ENCODE data around the gene ALDH6A1.

Gene ALDH6A1

GRCh38 chr14:74034572-74034971 is 49.7 kb downstream of the ALDH6A1 start (continued):
- TF ChIP-seq, protein P1, sequence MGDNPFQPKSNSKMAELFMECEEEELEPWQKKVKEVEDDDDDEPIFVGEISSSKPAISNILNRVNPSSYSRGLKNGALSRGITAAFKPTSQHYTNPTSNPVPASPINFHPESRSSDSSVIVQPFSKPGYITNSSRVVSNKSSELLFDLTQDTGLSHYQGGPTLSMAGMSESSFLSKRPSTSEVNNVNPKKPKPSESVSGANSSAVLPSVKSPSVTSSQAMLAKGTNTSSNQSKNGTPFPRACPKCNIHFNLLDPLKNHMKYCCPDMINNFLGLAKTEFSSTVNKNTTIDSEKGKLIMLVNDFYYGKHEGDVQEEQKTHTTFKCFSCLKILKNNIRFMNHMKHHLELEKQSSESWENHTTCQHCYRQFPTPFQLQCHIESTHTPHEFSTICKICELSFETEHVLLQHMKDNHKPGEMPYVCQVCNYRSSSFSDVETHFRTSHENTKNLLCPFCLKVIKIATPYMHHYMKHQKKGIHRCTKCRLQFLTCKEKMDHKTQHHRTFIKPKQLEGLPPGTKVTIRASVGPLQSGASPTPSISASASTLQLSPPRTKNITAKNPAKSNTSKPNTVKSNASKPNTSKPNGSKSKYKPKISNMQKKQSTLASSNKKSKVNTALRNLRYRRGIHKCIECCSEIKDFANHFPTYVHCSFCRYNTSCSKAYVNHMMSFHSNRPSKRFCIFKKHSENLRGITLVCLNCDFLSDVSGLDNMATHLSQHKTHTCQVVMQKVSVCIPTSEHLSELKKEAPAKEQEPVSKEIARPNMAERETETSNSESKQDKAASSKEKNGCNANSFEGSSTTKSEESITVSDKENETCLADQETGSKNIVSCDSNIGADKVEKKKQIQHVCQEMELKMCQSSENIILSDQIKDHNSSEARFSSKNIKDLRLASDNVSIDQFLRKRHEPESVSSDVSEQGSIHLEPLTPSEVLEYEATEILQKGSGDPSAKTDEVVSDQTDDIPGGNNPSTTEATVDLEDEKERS (tag by site-specific recombination; IDR thresholded peaks at IDR 0.05) = no peak
- TF ChIP-seq ZNF121 (tag by site-specific recombination; IDR thresholded peaks at IDR 0.05) (no peak), ZNF747 (tag by site-specific recombination; IDR thresholded peaks at IDR 0.05) (no peak), ZNF629 (tag by site-specific recombination; IDR thresholded peaks at IDR 0.05) (no peak), ZNF16 (tag by site-specific recombination; IDR thresholded peaks at IDR 0.05; ENCODE audit: low read depth) (no peak)

DNA sequence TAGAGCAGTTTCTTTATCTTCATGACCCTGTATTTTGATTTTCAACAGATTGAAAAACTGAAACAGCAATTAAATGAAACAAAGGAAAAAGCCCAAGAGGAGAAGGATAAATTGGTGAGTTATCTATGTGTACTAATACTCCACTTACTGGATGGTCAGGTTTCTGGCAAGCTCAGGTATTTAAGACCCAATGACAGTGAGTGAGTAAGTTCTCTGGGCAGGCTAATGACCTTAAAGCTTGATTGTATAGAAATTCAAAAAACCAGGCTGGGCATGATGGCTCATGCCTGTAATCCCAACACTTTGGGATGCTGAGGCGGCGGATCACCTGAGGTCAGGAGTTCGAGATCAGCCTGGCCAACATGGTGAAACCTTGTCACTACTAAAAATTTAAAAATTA is 55.1 kb downstream of the ALDH6A1 start:
- Histone ChIP-seq H3K4me1 (ENCODE audit: control insufficient read depth, insufficient read depth, low read length) (no peaks in the 10 kb centered on the region), H3K9me3 (ENCODE audit: control insufficient read depth, insufficient read depth, low read depth, low read length) (no peaks in the 10 kb centered on the region), H3K27ac (ENCODE audit: extremely low read depth, low read depth, low read length) (no peak overlapping the region), H3K4me3 (ENCODE audit: low read depth, low read length) (no peak overlapping the region), H3K36me3 (ENCODE audit: control insufficient read depth in 2 of 2, insufficient read depth in 1 of 2, low read length in 2 of 2) (no peaks in the 10 kb centered on the region)
- ChIA-PET CTCF (interaction anchor here (0.7 kb wide), 1 partner anchor 16 kb away, joined by 3 read pairs; no protein-coding TSS in a partner anchor), POLR2A (no interaction called here)
- TF ChIP-seq ZNF529 (tag by site-specific recombination; IDR thresholded peaks at IDR 0.05; ENCODE audit: insufficient replicate concordance) (no peak), ZNF610 (tag by site-specific recombination; IDR thresholded peaks at IDR 0.05; ENCODE audit: borderline replicate concordance) (no peak), ZNF654 (tag by site-specific recombination; IDR thresholded peaks at IDR 0.05; ENCODE audit: low read depth) (no peak), INSM2 (tag by site-specific recombination; IDR thresholded peaks at IDR 0.05) (no peak), ZNF24 (tag by site-specific recombination; IDR thresholded peaks at IDR 0.05) (no peak), ZBTB1 (tag by site-specific recombination; IDR thresholded peaks at IDR 0.05) (no peak), ZFP37 (tag by site-specific recombination; IDR thresholded peaks at IDR 0.05) (no peak)
- TF ChIP-seq, protein P2, sequence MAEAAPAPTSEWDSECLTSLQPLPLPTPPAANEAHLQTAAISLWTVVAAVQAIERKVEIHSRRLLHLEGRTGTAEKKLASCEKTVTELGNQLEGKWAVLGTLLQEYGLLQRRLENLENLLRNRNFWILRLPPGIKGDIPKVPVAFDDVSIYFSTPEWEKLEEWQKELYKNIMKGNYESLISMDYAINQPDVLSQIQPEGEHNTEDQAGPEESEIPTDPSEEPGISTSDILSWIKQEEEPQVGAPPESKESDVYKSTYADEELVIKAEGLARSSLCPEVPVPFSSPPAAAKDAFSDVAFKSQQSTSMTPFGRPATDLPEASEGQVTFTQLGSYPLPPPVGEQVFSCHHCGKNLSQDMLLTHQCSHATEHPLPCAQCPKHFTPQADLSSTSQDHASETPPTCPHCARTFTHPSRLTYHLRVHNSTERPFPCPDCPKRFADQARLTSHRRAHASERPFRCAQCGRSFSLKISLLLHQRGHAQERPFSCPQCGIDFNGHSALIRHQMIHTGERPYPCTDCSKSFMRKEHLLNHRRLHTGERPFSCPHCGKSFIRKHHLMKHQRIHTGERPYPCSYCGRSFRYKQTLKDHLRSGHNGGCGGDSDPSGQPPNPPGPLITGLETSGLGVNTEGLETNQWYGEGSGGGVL (tag by site-specific recombination; IDR thresholded peaks at IDR 0.05) = no peak
- TF ChIP-seq, protein P3, sequence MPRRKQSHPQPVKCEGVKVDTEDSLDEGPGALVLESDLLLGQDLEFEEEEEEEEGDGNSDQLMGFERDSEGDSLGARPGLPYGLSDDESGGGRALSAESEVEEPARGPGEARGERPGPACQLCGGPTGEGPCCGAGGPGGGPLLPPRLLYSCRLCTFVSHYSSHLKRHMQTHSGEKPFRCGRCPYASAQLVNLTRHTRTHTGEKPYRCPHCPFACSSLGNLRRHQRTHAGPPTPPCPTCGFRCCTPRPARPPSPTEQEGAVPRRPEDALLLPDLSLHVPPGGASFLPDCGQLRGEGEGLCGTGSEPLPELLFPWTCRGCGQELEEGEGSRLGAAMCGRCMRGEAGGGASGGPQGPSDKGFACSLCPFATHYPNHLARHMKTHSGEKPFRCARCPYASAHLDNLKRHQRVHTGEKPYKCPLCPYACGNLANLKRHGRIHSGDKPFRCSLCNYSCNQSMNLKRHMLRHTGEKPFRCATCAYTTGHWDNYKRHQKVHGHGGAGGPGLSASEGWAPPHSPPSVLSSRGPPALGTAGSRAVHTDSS (tag by site-specific recombination; IDR thresholded peaks at IDR 0.05) = no peak

GRCh38 chr14:74022346-74022745 is 61.9 kb downstream of the ALDH6A1 start:
- CTCF ChIA-PET = no interaction called here
- Histone ChIP-seq H3K4me3 (ENCODE audit: low read depth, low read length) (no peak overlapping the region), H3K9me3 (ENCODE audit: control insufficient read depth, insufficient read depth, low read depth, low read length) (no peaks in the 10 kb centered on the region), H3K36me3 (ENCODE audit: control insufficient read depth in 2 of 2, insufficient read depth in 1 of 2, low read length in 2 of 2) (no peaks in the 10 kb centered on the region), H3K4me1 (ENCODE audit: control insufficient read depth, insufficient read depth, low read length) (0 out of 2 replicates have a peak, but pooled peaks cover 2% of the 10 kb centered on the region), H3K27ac (ENCODE audit: extremely low read depth, low read depth, low read length) (no peak overlapping the region)
- POLR2A ChIA-PET = no interaction called here
- TF ChIP-seq SETDB1 (IDR thresholded peaks at IDR 0.05; ENCODE audit: insufficient read length, low read length) (no peak), ZNF596 (tag by site-specific recombination; IDR thresholded peaks at IDR 0.05) (no peak), KLF10 (tag by site-specific recombination; IDR thresholded peaks at IDR 0.05) (no peak), OSR2 (tag by site-specific recombination; IDR thresholded peaks at IDR 0.05) (no peak), ZNF530 (tag by site-specific recombination; IDR thresholded peaks at IDR 0.05; ENCODE audit: low read depth) (no peak), ZNF561 (tag by site-specific recombination; IDR thresholded peaks at IDR 0.05; ENCODE audit: borderline replicate concordance) (no peak), KLF17 (tag by site-specific recombination; IDR thresholded peaks at IDR 0.05) (no peak), ZNF223 (tag by site-specific recombination; IDR thresholded peaks at IDR 0.05) (no peak), ZNF37A (tag by site-specific recombination; IDR thresholded peaks at IDR 0.05) (no peak)
- TF ChIP-seq, protein P4, sequence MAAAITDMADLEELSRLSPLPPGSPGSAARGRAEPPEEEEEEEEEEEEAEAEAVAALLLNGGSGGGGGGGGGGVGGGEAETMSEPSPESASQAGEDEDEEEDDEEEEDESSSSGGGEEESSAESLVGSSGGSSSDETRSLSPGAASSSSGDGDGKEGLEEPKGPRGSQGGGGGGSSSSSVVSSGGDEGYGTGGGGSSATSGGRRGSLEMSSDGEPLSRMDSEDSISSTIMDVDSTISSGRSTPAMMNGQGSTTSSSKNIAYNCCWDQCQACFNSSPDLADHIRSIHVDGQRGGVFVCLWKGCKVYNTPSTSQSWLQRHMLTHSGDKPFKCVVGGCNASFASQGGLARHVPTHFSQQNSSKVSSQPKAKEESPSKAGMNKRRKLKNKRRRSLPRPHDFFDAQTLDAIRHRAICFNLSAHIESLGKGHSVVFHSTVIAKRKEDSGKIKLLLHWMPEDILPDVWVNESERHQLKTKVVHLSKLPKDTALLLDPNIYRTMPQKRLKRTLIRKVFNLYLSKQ (tag by site-specific recombination; IDR thresholded peaks at IDR 0.05; ENCODE audit: borderline replicate concordance) = no peak

Measured in HEK293 (cell line).